Osteocyte (in vitro differentiated cells): ENCODE measurements around the gene NVL. TPM values are rescaled to one million over a fixed set of nuclear protein-coding genes. Genes with fewer than 3 reads are reported as not detected.

Experiments
- DNase-seq: peaks from one replicate; pipeline ENCODE4 v3.0.0; 2021; ENCODE audit warnings: mixed read lengths; ENCODE audit not compliant: unreplicated experiment; ENCODE audit errors: extremely low spot score
- H3K27ac Mint-ChIP-seq: one replicate; pipeline ENCODE4 v1.8.0; 2021; ENCODE audit warnings: mild to moderate bottlenecking, mixed read lengths; ENCODE audit not compliant: unreplicated experiment
- H3K27me3 Mint-ChIP-seq: one replicate; pipeline ENCODE4 v1.8.0; 2021; ENCODE audit warnings: mixed read lengths; ENCODE audit not compliant: unreplicated experiment
- H3K36me3 Mint-ChIP-seq: one replicate; pipeline ENCODE4 v1.8.0; 2021; ENCODE audit warnings: mixed read lengths; ENCODE audit not compliant: unreplicated experiment
- H3K4me1 Mint-ChIP-seq: one replicate; pipeline ENCODE4 v1.8.0; 2021; ENCODE audit warnings: mixed read lengths; ENCODE audit not compliant: unreplicated experiment
- H3K4me3 Mint-ChIP-seq: one replicate; pipeline ENCODE4 v1.8.0; 2021; ENCODE audit warnings: mild to moderate bottlenecking, moderate library complexity, mixed read lengths; ENCODE audit not compliant: unreplicated experiment
- H3K9me3 Mint-ChIP-seq: one replicate; pipeline ENCODE4 v1.8.0; 2021; ENCODE audit warnings: mixed read lengths; ENCODE audit not compliant: unreplicated experiment
- total RNA-seq: library from RNA; stranded (reverse); gene quantifications from 2 replicates; pipeline ENCODE4 v1.2.1, GENCODE V29; 2021
- TF ChIP-seq, protein P1 (sequence below): fragments of 200-600 bp; sonication (generic); IDR thresholded peaks from 2 replicates; pipeline ENCODE4 v1.5.0; 2021; ENCODE audit warnings: antibody characterized with exemption, mild to moderate bottlenecking, moderate library complexity

NVL gene
- total RNA-seq, 1 donor from 2014 or later = 22.5 TPM

DNA sequence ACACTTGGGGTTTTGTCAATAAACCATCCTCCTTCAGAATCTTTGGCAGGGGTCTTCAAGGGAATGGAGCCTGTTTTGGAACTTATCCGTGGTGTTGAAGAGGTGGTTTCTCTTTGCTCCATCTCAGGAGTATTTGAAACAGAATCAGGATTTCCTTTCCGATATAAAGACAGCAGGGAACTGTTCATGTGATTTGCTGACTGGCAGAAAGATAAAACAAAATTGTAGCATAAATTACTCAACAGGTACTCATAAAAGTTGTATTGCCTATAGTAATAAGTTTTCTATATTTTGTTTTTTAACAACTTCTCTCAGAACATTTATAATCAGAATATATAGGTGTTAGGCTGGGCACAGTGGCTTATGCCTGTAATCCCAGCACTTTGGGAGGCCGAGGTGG is 21.9 kb downstream of the NVL start:
- H3K27ac Mint-ChIP-seq = no peak overlapping the region
- H3K4me3 Mint-ChIP-seq = no peak overlapping the region
- H3K27me3 Mint-ChIP-seq = no peaks in the 10 kb centered on the region
- TF ChIP-seq, protein P1, sequence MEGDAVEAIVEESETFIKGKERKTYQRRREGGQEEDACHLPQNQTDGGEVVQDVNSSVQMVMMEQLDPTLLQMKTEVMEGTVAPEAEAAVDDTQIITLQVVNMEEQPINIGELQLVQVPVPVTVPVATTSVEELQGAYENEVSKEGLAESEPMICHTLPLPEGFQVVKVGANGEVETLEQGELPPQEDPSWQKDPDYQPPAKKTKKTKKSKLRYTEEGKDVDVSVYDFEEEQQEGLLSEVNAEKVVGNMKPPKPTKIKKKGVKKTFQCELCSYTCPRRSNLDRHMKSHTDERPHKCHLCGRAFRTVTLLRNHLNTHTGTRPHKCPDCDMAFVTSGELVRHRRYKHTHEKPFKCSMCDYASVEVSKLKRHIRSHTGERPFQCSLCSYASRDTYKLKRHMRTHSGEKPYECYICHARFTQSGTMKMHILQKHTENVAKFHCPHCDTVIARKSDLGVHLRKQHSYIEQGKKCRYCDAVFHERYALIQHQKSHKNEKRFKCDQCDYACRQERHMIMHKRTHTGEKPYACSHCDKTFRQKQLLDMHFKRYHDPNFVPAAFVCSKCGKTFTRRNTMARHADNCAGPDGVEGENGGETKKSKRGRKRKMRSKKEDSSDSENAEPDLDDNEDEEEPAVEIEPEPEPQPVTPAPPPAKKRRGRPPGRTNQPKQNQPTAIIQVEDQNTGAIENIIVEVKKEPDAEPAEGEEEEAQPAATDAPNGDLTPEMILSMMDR = no peak
- H3K9me3 Mint-ChIP-seq = no peaks in the 10 kb centered on the region
- H3K4me1 Mint-ChIP-seq = no peaks in the 10 kb centered on the region
- DNase-seq = no peak
- H3K36me3 Mint-ChIP-seq = peaks cover 45% of the 10 kb centered on the region

DNA sequence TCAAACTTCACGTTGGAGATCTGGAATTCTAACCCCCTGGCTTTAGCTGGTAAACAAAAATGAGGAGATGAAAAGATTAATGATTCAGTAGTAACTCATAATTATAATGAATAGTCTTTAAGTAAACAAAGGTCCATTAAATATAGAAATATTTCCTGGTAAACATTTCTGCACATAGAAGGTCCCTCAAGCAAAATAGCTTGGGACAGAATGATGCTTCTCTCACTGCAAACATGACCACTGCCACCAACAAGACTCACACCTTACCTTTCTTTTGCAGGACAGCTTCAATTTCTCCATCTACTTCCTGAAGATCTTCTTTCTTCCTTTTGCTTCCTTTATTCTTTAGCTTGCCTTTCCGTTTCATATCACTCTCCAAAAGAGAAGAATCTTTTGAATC is 25.2 kb downstream of the NVL start:
- TF ChIP-seq, protein P1 = no peak
- Mint-ChIP-seq H3K4me1 (no peaks in the 10 kb centered on the region), H3K9me3 (no peaks in the 10 kb centered on the region), H3K27ac (no peak overlapping the region), H3K36me3 (peaks cover 44% of the 10 kb centered on the region), H3K4me3 (no peak overlapping the region), H3K27me3 (no peaks in the 10 kb centered on the region)
- no peak for DNase-seq

DNA sequence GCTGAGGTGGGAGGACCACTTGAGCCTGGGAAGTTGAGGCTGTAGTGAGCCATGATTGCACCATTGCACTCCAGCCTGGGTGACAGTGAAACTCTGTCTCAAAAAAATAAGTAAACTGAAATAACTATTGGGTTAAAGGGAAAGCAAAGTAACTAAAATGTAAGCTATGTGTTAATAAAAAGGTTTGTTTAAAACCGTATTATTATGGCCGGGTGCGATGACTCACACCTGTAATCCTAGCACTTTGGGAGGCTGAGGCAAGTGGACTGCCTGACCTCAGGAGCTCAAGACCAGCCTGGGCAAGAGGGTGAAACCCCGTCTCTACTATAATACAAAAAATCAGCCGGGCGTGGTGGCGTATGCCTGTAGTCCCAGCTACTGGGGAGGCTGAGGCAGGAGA is 27.0 kb downstream of the NVL start:
- TF ChIP-seq, protein P1 = no peak
- H3K9me3 Mint-ChIP-seq = no peaks in the 10 kb centered on the region

DNA sequence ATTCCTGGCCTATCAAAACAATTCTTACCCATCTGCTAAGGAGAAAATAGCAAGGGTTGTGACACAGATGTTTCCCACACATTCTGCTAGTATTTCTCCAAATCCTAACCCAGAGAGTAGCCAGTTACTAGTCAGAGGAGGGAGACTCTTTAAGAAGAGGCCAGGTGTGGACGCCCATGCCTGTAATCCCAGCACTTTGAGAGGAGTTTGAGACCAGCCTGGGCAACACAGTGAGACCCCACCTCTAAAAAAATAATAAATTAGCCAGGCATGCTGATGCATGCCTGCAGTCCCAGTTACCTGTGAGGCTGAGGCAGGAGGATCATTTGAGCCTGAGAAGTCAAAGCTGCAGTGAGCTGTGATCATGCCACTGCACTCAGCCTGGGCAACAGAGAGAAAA is 28.6 kb downstream of the NVL start:
- Mint-ChIP-seq H3K4me3 (no peak overlapping the region), H3K9me3 (no peaks in the 10 kb centered on the region), H3K27me3 (no peaks in the 10 kb centered on the region), H3K27ac (no peak overlapping the region), H3K4me1 (no peaks in the 10 kb centered on the region), H3K36me3 (peaks cover 38% of the 10 kb centered on the region)
- TF ChIP-seq, protein P1 = no peak
- DNase-seq = no peak

More for the DNA sequence above, 27.0 kb downstream of the NVL start:
- Mint-ChIP-seq H3K27ac (no peak overlapping the region), H3K4me1 (no peaks in the 10 kb centered on the region), H3K27me3 (no peaks in the 10 kb centered on the region), H3K4me3 (no peak overlapping the region), H3K36me3 (peaks cover 48% of the 10 kb centered on the region)
- DNase-seq = no peak

DNA sequence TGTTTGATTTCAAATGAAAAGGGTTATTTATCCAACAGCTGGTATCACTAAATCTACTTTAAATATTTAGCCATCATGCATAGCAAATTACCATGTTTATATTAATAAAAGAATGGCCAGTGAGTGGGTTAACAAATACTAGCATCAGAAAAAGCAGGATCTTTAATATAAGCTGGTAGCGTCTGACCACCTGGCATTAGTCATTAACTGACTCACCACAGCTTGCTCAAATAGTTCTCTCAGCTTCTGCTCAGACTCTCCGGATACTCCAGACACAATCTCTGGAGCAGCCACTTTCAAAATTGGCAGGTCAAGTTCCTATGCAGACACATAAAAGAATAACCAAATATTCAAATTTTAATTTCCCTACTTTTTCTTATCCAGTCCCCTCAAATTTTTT is 29.6 kb downstream of the NVL start:
- Mint-ChIP-seq H3K27me3 (no peaks in the 10 kb centered on the region), H3K4me3 (no peak overlapping the region), H3K36me3 (peaks cover 37% of the 10 kb centered on the region), H3K9me3 (no peaks in the 10 kb centered on the region), H3K4me1 (no peaks in the 10 kb centered on the region), H3K27ac (no peak overlapping the region)
- no peak for DNase-seq
- TF ChIP-seq, protein P1 = no peak
